Muscle of back (tissue), 11 donors: ENCODE measurements around the gene ABHD17B. TPM values are rescaled to one million over a fixed set of nuclear protein-coding genes. Genes with fewer than 3 reads are reported as not detected.
"Not testable (repeated sequence)": the region's sequence is repeated elsewhere in the genome, so short reads cannot be mapped to it uniquely, and the experiment has no call there.

Experiments used
- DNase-seq, 3 donors: peaks; one replicate each; pipeline versions ENCODE4 v3.0.0 to v3.0.0-alpha.2; 2013
- polyA plus RNA-seq, 10 donors: library from polyadenylated mRNA; unstranded; fragments of 120-200 nt; gene quantifications; one replicate each; pipeline ENCODE4 v1.2.1, GENCODE V29; 2013; ENCODE audit not compliant: insufficient read length in 10 of 10

ABHD17B gene
- polyA plus RNA-seq, 10 donors, result 21.4 to 34.7 (median 25.9) TPM

GRCh38 chr9:71918419-71918818, 7.4 kb upstream of the ABHD17B start:
- DNase-seq, result no peak

- no peak for DNase-seq
Observed at GRCh38 chr9:71916834-71917534, 6.0 kb upstream of the ABHD17B start.

GRCh38 chr9:71915495-71915894, 4.5 kb upstream of the ABHD17B start:
- DNase-seq, result no peak

- peak in 1 of 3 donors; percentile 70 for DNase-seq
Observed at GRCh38 chr9:71911908-71912335, 929 bp upstream of the ABHD17B start.

GRCh38 chr9:71910650-71911060, 338 bp downstream of the ABHD17B start:
- no peak for DNase-seq

- DNase-seq, result peak; percentile 51 to 87 (median 71)
Observed at GRCh38 chr9:71909887-71910649, 925 bp downstream of the ABHD17B start.

- peak in 1 of 3 donors; percentile 15 for DNase-seq
Observed at GRCh38 chr9:71908825-71909224, 2.2 kb downstream of the ABHD17B start.

- DNase-seq, result no peak
Observed at GRCh38 chr9:71904076-71904475, 6.9 kb downstream of the ABHD17B start.

GRCh38 chr9:71901695-71902597, 9.0 kb downstream of the ABHD17B start:
- DNase-seq, result no peak

GRCh38 chr9:71898756-71899155, 12.2 kb downstream of the ABHD17B start:
- not testable (repeated sequence) for DNase-seq

- no peak for DNase-seq
Observed at GRCh38 chr9:71897577-71897976, 13.4 kb downstream of the ABHD17B start.

- no peak for DNase-seq
Observed at GRCh38 chr9:71896761-71897160, 14.2 kb downstream of the ABHD17B start.

GRCh38 chr9:71895955-71896354, 15.0 kb downstream of the ABHD17B start:
- no peak for DNase-seq

GRCh38 chr9:71895117-71895516, 15.9 kb downstream of the ABHD17B start:
- no peak for DNase-seq

GRCh38 chr9:71891557-71892189, 19.3 kb downstream of the ABHD17B start:
- no peak for DNase-seq

- no peak for DNase-seq
Observed at GRCh38 chr9:71890042-71890679, 20.8 kb downstream of the ABHD17B start.

- no peak for DNase-seq
Observed at GRCh38 chr9:71887362-71887761, 23.6 kb downstream of the ABHD17B start.

- DNase-seq, result no peak
Observed at GRCh38 chr9:71886541-71886940, 24.5 kb downstream of the ABHD17B start.

GRCh38 chr9:71886015-71886414, 25.0 kb downstream of the ABHD17B start:
- no peak for DNase-seq

GRCh38 chr9:71885467-71885866, 25.5 kb downstream of the ABHD17B start:
- no peak for DNase-seq

- no peak for DNase-seq
Observed at GRCh38 chr9:71884005-71884404, 27.0 kb downstream of the ABHD17B start.
